ENCODE data around the gene KIAA0232.

KIAA0232 gene

DNA sequence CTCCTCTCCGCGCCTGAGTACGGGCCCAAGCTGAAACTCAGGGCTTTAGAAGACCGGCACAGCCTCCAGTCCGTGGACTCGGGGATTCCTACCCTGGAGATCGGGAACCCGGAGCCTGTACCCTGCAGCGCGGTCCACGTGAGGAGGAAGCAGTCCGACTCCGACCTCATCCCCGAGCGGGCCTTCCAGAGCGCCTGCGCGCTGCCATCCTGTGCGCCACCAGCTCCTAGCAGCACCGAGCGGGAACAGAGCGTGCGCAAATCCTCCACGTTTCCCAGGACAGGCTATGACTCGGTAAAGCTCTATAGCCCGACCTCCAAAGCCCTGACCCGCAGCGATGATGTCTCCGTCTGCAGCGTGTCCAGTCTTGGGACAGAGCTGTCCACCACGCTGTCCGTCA lies 141.0 kb downstream of the KIAA0232 start:
- no peak for DNase-seq

DNA sequence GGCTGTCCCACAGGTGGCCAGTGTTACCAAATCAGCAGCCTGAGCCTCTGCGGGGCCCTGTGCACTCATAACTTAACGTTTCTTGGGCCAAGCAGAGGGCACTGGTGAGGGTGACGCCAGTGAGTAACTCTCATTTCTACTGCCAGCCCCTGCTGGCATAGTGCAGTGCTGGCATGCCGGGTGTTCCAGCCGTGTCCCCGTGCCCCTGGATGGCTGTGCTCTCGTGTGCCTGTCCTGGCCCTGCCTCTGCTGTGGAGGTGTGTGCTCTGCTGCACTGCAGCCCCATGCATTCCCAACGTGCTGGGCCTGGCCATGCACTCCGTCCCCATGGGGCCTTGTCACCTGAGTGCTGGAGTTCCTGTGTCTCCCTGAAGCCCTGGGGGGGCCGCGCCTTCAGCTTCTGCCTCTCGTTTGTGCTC lies 141.8 kb downstream of the KIAA0232 start:
- DNase-seq, result no peak

- DNase-seq, result no peak
Measured at GRCh38 chr4:6925357-6925836, 142.9 kb downstream of the KIAA0232 start.

DNA sequence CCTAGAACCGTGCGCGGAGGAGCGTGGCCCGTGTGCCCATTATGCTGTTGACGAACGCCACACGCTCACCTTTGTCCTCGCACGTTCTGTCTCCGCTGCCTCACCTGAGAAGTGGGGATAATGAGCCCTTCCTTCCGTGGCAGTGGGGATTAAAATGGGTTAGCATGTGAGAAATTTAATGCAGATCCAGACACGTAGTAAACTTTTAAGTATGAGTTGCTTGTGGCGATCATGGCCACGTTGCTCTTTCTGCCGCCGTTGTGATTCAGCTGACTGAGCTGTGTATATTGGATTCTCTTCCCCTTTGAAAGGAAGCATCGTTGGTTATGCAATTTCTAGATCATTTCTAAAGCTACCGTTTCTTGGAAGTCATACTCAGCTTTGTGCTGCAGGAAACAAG lies 143.6 kb downstream of the KIAA0232 start:
- DNase-seq, result no peak

DNA sequence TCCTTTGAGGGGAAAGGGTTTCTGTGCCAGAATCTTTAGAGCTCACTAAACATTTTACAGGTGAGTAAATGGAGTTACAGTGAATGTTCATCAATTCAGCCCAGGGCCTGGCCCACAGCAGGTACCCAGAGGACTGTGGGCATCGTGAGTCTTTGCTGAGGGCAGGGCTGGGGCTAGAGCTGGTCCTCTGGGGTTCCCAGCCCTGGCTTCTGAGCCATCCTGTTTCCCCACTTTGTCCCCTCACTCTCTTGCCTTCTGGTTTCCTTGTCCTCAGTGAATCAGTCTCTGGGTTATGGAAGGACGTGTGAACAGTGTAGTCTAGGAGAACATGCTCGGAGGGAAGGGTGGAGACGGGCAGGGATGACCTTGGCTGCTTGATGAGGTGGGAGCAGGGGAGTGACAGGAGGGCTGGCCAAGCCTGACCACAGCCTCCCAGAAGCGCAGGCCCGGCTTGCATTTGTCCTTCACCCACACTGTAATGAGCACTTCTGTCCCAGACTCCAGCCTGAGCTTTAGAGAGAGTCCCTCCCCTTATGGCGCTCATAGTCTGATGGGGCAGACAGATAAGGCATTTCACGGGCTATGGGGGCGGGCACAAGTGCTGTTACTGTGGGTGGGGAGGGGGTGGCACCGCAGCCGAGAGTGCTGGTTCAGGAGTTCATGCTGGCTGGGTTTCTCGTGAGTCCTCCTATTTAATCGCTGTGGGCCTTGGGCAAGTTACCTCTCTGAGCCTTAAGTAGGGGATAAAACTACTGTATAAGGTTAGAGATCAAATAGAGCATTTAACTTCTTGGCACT lies 144.4 kb downstream of the KIAA0232 start:
- no peak for DNase-seq

- no peak for DNase-seq
Measured at GRCh38 chr4:6928081-6928480, 145.6 kb downstream of the KIAA0232 start.

GRCh38 chr4:6929339-6929811 lies 146.8 kb downstream of the KIAA0232 start:
- DNase-seq, result no peak

DNA sequence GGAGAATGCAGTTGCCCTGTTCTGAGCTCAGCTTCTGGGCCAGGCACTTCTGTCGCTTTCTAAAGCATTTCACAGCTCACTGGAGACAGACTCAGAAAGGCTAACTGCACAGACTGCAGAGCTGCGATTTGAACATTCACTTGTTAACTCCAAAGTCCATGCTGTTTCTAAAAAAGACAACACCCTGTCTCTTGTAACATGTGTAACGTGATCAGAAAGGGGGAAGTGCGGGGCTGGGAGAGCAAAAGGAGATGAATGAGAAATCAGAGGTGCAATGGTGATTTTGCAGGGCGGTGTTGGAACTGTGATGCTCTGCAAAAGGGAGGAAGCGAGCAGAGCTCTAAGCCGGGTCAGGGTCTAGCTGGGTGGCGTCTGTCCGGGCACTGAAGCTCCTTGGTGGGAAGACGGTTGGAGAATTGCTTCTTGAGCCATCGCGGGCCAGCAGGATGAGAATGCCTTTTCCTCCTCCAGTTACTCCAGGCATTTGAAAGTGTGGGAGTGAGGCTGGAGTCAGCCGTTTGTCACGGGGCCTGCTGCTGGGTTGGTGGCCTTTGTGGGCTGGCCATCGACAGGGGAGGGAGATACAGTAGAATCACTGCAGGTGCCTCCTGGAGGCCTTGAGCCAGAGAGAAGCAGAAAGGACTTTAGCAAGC lies 147.4 kb downstream of the KIAA0232 start:
- DNase-seq, result no peak

GRCh38 chr4:6932475-6932874 lies 149.9 kb downstream of the KIAA0232 start:
- no peak for DNase-seq

DNA sequence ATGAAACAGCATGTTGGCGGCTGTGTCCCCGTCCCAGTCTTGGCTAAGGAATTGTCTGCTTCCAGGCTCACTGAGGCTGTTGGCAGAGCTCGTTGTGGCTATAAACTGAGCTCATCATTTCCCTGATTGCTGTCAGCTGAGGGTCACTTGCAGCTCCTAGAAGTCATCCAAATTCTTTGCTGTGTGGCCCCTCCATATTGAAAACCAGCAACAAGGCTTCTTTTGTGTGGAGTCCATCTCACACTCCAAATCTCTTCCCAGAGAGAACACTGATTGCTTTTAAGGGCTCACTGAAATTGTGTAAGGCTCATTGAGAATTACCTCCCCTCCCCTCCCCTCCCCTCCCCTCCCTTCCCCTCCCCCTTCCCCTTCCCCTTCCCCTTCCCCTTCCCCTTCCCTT lies 150.4 kb downstream of the KIAA0232 start:
- DNase-seq, result no peak

Data from NCI-H510A (cell line).